CD14-positive monocyte (primary cell): ENCODE data around the gene GGTA1. TPM values are rescaled to one million over a fixed set of nuclear protein-coding genes. Genes with fewer than 3 reads are reported as not detected.

Experiments
- DNase-seq, 3 donors: peaks; one replicate each; pipeline ENCODE4 v3.0.0-alpha.2; 2011 to 2022
- H2AFZ ChIP-seq: 2 replicates; pipeline ENCODE4 v1.6.0; 2012; ENCODE audit warnings: mild to moderate bottlenecking, low read depth, low read length, inconsistent platforms; ENCODE audit not compliant: insufficient read depth, poor library complexity, severe bottlenecking
- H3K27ac ChIP-seq, 2 donors: 1 replicate in 1 of 2; 2 replicates in 1 of 2; pipeline ENCODE4 v1.5.1; 2012 to 2013; ENCODE audit warnings: low read length in 2 of 2, control low read depth in 1 of 2, inconsistent platforms in 1 of 2, low read depth in 1 of 2, mild to moderate bottlenecking in 1 of 2
- H3K27me3 ChIP-seq, 2 donors: one replicate each; pipeline versions ENCODE4 v1.6.0 to v1.6.1; 2011 to 2013; ENCODE audit warnings: low read length in 2 of 2; ENCODE audit not compliant: control insufficient read depth in 2 of 2, insufficient read depth in 2 of 2
- H3K36me3 ChIP-seq, 2 donors: replicated peaks in 1 of 2; 1 replicate in 1 of 2; 2 replicates in 1 of 2; pipeline versions ENCODE4 v1.5.1 to v1.6.1; 2012 to 2013; ENCODE audit warnings: low read length in 2 of 2, control low read depth in 1 of 2, inconsistent platforms in 1 of 2, mild to moderate bottlenecking in 1 of 2; ENCODE audit not compliant: insufficient read depth in 2 of 2, control insufficient read depth in 1 of 2
- H3K4me1 ChIP-seq, 2 donors: 1 replicate in 1 of 2; 2 replicates in 1 of 2; pipeline versions ENCODE4 v1.5.1 to v1.6.1; 2012 to 2013; ENCODE audit warnings: low read length in 2 of 2, control low read depth in 1 of 2, inconsistent platforms in 1 of 2, mild to moderate bottlenecking in 1 of 2, moderate library complexity in 1 of 2; ENCODE audit not compliant: insufficient read depth in 2 of 2, control insufficient read depth in 1 of 2
- H3K4me2 ChIP-seq: replicated peaks from 2 replicates; pipeline ENCODE3; 2012; ENCODE audit warnings: low read length, moderate library complexity, mild to moderate bottlenecking; ENCODE audit not compliant: poor library complexity, severe bottlenecking; ENCODE audit errors: extremely low read depth
- H3K4me3 ChIP-seq, 3 experiments: fragments of 200-600 bp in 1 of 3; sonication (generic) in 1 of 3; replicated peaks in 1 of 3; 1 replicate in 2 of 3; 2 replicates in 1 of 3; pipeline ENCODE4 v1.5.1; 2011 to 2013; ENCODE audit warnings: low read length in 3 of 3, mild to moderate bottlenecking in 3 of 3, control low read depth in 2 of 3, low read depth in 2 of 3, inconsistent platforms in 1 of 3, moderate library complexity in 1 of 3
- H3K79me2 ChIP-seq: 2 replicates; pipeline ENCODE4 v1.6.0; 2012; ENCODE audit warnings: mild to moderate bottlenecking, control low read depth, inconsistent platforms, low read length, moderate library complexity; ENCODE audit not compliant: insufficient read depth
- H3K9ac ChIP-seq: 2 replicates; pipeline ENCODE4 v1.6.0; 2017; ENCODE audit warnings: low read length, mild to moderate bottlenecking; ENCODE audit not compliant: insufficient read depth, poor library complexity, severe bottlenecking
- H3K9me3 ChIP-seq, 2 donors: replicated peaks in 1 of 2; 1 replicate in 1 of 2; 2 replicates in 1 of 2; pipeline versions ENCODE4 v1.5.1 to v1.6.1; 2012 to 2013; ENCODE audit warnings: low read length in 2 of 2, control low read depth in 1 of 2; ENCODE audit not compliant: control insufficient read depth in 1 of 2, insufficient read depth in 1 of 2
- H4K20me1 ChIP-seq: 2 replicates; pipeline ENCODE4 v1.6.0; 2012; ENCODE audit warnings: mild to moderate bottlenecking, low read length, control low read depth, moderate library complexity; ENCODE audit not compliant: insufficient read depth
- H3K27ac Mint-ChIP-seq, 7 donors: one replicate each; pipeline ENCODE4 v1.8.0; 2020; ENCODE audit warnings: mild to moderate bottlenecking in 7 of 7, mixed read lengths in 7 of 7, moderate library complexity in 6 of 7, inconsistent platforms in 2 of 7
- H3K27me3 Mint-ChIP-seq, 3 donors: one replicate each; pipeline ENCODE4 v1.8.0; 2021 to 2022; ENCODE audit warnings: low read depth in 3 of 3, mild to moderate bottlenecking in 3 of 3, mixed read lengths in 3 of 3, moderate library complexity in 3 of 3, inconsistent platforms in 1 of 3
- H3K36me3 Mint-ChIP-seq, 2 donors: one replicate each; pipeline ENCODE4 v1.8.0; 2020; ENCODE audit warnings: mixed read lengths in 2 of 2, inconsistent platforms in 1 of 2, mild to moderate bottlenecking in 1 of 2
- H3K4me1 Mint-ChIP-seq: one replicate; pipeline ENCODE4 v1.8.0; 2020; ENCODE audit warnings: mild to moderate bottlenecking, mixed read lengths
- H3K4me3 Mint-ChIP-seq, 2 donors: one replicate each; pipeline ENCODE4 v1.8.0; 2020; ENCODE audit warnings: mild to moderate bottlenecking in 2 of 2, mixed read lengths in 2 of 2, moderate library complexity in 1 of 2
- H3K9me3 Mint-ChIP-seq, 7 donors: one replicate each; pipeline ENCODE4 v1.8.0; 2020 to 2022; ENCODE audit warnings: mixed read lengths in 7 of 7, mild to moderate bottlenecking in 6 of 7, moderate library complexity in 6 of 7, inconsistent platforms in 2 of 7
- CTCF ChIP-seq: fragments of 200-600 bp; IDR thresholded peaks from one replicate; pipeline ENCODE4 v1.8.0; 2022; ENCODE audit warnings: antibody characterized with exemption, mild to moderate bottlenecking
- whole genome bisulfite sequencing: methylation state at CpG from one replicate; pipeline ENCODE4 v1.1.5; 2013; ENCODE audit warnings: missing lambda C conversion rate; ENCODE audit not compliant: insufficient coverage; 5-methylcytosine and 5-hydroxymethylcytosine counted together
- intact Hi-C, 2 donors: fragments of 100-400 bp; cut with micrococcal nuclease; formaldehyde crosslinking; loops; one replicate each; pipeline versions ENCODE4 v1.15.0 to v1.15.1; 2023
- polyA plus RNA-seq, 3 donors: library from polyadenylated mRNA; depleted of rRNA in 1 of 3; unstranded in 2 of 3; stranded (reverse) in 1 of 3; fragments of 300-500 nt in 2 of 3; fragments of >200 nt in 1 of 3; fragmentation: Illumina TruSeq in 2 of 3; gene quantifications; 1 replicate in 2 of 3; 2 replicates in 1 of 3; pipeline ENCODE4 v1.2.3, GENCODE V29; 2012 to 2021

GGTA1 gene
- polyA plus RNA-seq, 3 donors: 10.9 to 35.6 (median 15.4) TPM

DNA sequence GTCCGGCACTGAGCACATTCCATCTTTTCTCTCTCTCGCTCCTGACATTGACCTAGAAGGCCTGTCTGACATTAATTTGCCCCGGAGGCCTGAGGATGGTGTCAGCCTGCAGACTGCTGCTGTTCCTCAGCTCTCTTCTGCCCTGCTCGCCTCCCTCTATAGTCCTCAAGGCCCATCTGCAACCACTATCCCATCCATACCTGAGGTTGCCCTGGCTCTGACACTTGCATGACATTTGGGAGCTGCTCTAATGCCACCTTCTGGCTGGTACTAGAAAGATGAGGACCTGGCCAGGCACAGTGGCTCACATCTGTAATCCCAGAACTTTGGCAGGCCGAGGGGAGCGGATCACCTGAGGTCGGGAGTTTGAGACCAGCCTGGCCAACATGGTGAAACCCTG, 38.6 kb upstream of the GGTA1 start:
- Histone ChIP-seq H4K20me1 (no peaks in the 10 kb centered on the region), H3K9ac (no peak overlapping the region), H3K27ac (no peak overlapping the region), H3K79me2 (no peaks in the 10 kb centered on the region), H3K4me3 (no peak overlapping the region), H3K9me3 (no peaks in the 10 kb centered on the region), H3K4me2 (no peak overlapping the region), H3K27me3 (no peaks in the 10 kb centered on the region), H3K4me1 (peaks cover 0 to 5% of the 10 kb centered on the region in 2 donors), H2AFZ (no peak overlapping the region), H3K36me3 (no peaks in the 10 kb centered on the region)
- Mint-ChIP-seq H3K4me1 (peaks cover 6% of the 10 kb centered on the region), H3K4me3 (no peak overlapping the region), H3K27me3 (peaks cover 10 to 22% (median 12%) of the 10 kb centered on the region in 3 donors), H3K36me3 (no peaks in the 10 kb centered on the region), H3K27ac (no peak overlapping the region), H3K9me3 (peaks cover 0 to 2% (median 0%) of the 10 kb centered on the region in 7 donors)
- no peak for TF ChIP-seq CTCF
- no peak for DNase-seq
- intact Hi-C loops: no loop called here
- 82% methylated on average over 7 of the region's 7 CpGs for WGBS

GRCh38 chr9:121537283-121537682, 37.6 kb upstream of the GGTA1 start:
- no peak overlapping the region for H3K27ac Mint-ChIP-seq
- H3K36me3 Mint-ChIP-seq: no peaks in the 10 kb centered on the region
- H3K9me3 Mint-ChIP-seq: peaks cover 0 to 2% (median 0%) of the 10 kb centered on the region in 7 donors
- no peak for TF ChIP-seq CTCF
- intact Hi-C loops: no loop called here
- no peaks in the 10 kb centered on the region for H3K79me2 ChIP-seq
- H3K9ac ChIP-seq: peak overlapping the region; percentile 8
- peaks cover 6% of the 10 kb centered on the region for H3K4me1 Mint-ChIP-seq
- 60% methylated on average over 3 of the region's 5 CpGs for WGBS
- no peaks in the 10 kb centered on the region for H3K27me3 ChIP-seq
- no peaks in the 10 kb centered on the region for H3K9me3 ChIP-seq
- H3K4me3 Mint-ChIP-seq: peak overlapping the region in 1 of 2 donors; percentile 85
- peak overlapping the region; percentile 16 for H3K4me2 ChIP-seq
- peak overlapping the region; percentile 56 for H2AFZ ChIP-seq
- H3K4me1 ChIP-seq: peaks cover 0 to 5% of the 10 kb centered on the region in 2 donors
- H3K36me3 ChIP-seq: no peaks in the 10 kb centered on the region
- H4K20me1 ChIP-seq: no peaks in the 10 kb centered on the region
- no peak overlapping the region for H3K4me3 ChIP-seq
- H3K27ac ChIP-seq: no peak overlapping the region
- peaks cover 11 to 17% (median 12%) of the 10 kb centered on the region in 3 donors for H3K27me3 Mint-ChIP-seq
- no peak for DNase-seq
